ENCODE data around the gene AP4B1.

AP4B1 gene

GRCh38 chr1:113879739-113880038 lies 24.9 kb downstream of the AP4B1 start:
- H3K9me3 ChIP-seq (ENCODE audit: control insufficient read depth in 2 of 2, low read length in 2 of 2), result no peaks in the 10 kb centered on the region
- peak overlapping the region in 1 of 2 donors; percentile 16 for H3K27ac ChIP-seq (ENCODE audit: low read depth in 2 of 2, low read length in 2 of 2)
- H3K4me1 ChIP-seq (ENCODE audit: control insufficient read depth in 2 of 2, insufficient read depth in 2 of 2, low read length in 2 of 2), result peaks cover 7 to 18% of the 10 kb centered on the region in 2 donors
- H3K36me3 ChIP-seq (ENCODE audit: control insufficient read depth in 2 of 2, insufficient read depth in 2 of 2, low read length in 2 of 2), result peaks cover 0 to 10% of the 10 kb centered on the region in 2 donors
- no peaks in the 10 kb centered on the region for H3K27me3 ChIP-seq (ENCODE audit: control insufficient read depth in 2 of 2, insufficient read depth in 2 of 2, low read length in 2 of 2)
- no peak overlapping the region for H3K9ac ChIP-seq (ENCODE audit: low read depth in 1 of 2, low read length in 2 of 2)
- H3K4me3 ChIP-seq (ENCODE audit: low read length in 2 of 2), result no peak overlapping the region

DNA sequence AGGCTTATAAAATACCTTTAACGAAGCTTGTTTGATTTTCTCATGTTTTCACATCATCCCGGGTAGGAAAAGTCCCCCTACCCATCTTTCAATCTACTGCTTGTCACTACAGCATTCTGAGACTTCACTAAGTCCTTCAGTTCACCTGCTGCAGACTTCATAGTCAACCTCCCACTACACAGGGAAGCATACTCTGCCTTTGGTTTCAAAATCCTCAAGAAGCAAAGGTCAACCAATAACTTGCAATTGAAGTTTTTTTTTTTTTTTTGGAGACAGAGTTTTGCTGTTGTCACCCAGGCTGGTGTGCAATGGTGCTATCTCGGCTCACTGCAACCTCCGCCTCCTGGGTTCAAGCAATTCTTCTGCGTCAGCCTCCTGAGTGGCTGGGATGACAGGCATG lies 28.4 kb downstream of the AP4B1 start:
- peaks cover 0 to 5% of the 10 kb centered on the region in 2 donors for H3K36me3 ChIP-seq (ENCODE audit: control insufficient read depth in 2 of 2, insufficient read depth in 2 of 2, low read length in 2 of 2)
- no peaks in the 10 kb centered on the region for H3K27me3 ChIP-seq (ENCODE audit: control insufficient read depth in 2 of 2, insufficient read depth in 2 of 2, low read length in 2 of 2)
- no peaks in the 10 kb centered on the region for H3K9me3 ChIP-seq (ENCODE audit: control insufficient read depth in 2 of 2, low read length in 2 of 2)
- no peak overlapping the region for H3K27ac ChIP-seq (ENCODE audit: low read depth in 2 of 2, low read length in 2 of 2)
- H3K4me1 ChIP-seq (ENCODE audit: control insufficient read depth in 2 of 2, insufficient read depth in 2 of 2, low read length in 2 of 2), result peaks cover 2 to 19% of the 10 kb centered on the region in 2 donors
- H3K4me3 ChIP-seq (ENCODE audit: low read length in 2 of 2), result no peak overlapping the region
- no peak overlapping the region for H3K9ac ChIP-seq (ENCODE audit: low read depth in 1 of 2, low read length in 2 of 2)

GRCh38 chr1:113875714-113876113 lies 28.9 kb downstream of the AP4B1 start:
- Histone ChIP-seq H3K27me3 (ENCODE audit: control insufficient read depth in 2 of 2, insufficient read depth in 2 of 2, low read length in 2 of 2) (no peaks in the 10 kb centered on the region), H3K27ac (ENCODE audit: low read depth in 2 of 2, low read length in 2 of 2) (no peak overlapping the region), H3K9me3 (ENCODE audit: control insufficient read depth in 2 of 2, low read length in 2 of 2) (no peaks in the 10 kb centered on the region), H3K36me3 (ENCODE audit: control insufficient read depth in 2 of 2, insufficient read depth in 2 of 2, low read length in 2 of 2) (peaks cover 0 to 5% of the 10 kb centered on the region in 2 donors), H3K9ac (ENCODE audit: low read depth in 1 of 2, low read length in 2 of 2) (no peak overlapping the region), H3K4me1 (ENCODE audit: control insufficient read depth in 2 of 2, insufficient read depth in 2 of 2, low read length in 2 of 2) (peaks cover 2 to 15% of the 10 kb centered on the region in 2 donors), H3K4me3 (ENCODE audit: low read length in 2 of 2) (no peak overlapping the region)

- Histone ChIP-seq H3K36me3 (ENCODE audit: control insufficient read depth in 2 of 2, insufficient read depth in 2 of 2, low read length in 2 of 2) (no peaks in the 10 kb centered on the region), H3K4me1 (ENCODE audit: control insufficient read depth in 2 of 2, insufficient read depth in 2 of 2, low read length in 2 of 2) (peaks cover under 1 to 15% of the 10 kb centered on the region in 2 donors), H3K9ac (ENCODE audit: low read depth in 1 of 2, low read length in 2 of 2) (no peak overlapping the region), H3K4me3 (ENCODE audit: low read length in 2 of 2) (no peak overlapping the region), H3K27me3 (ENCODE audit: control insufficient read depth in 2 of 2, insufficient read depth in 2 of 2, low read length in 2 of 2) (no peaks in the 10 kb centered on the region), H3K9me3 (ENCODE audit: control insufficient read depth in 2 of 2, low read length in 2 of 2) (no peaks in the 10 kb centered on the region), H3K27ac (ENCODE audit: low read depth in 2 of 2, low read length in 2 of 2) (peak overlapping the region; percentile 9 to 29)
Observed at GRCh38 chr1:113874012-113874879, 30.4 kb downstream of the AP4B1 start.

- Histone ChIP-seq H3K9me3 (ENCODE audit: control insufficient read depth in 2 of 2, low read length in 2 of 2) (no peaks in the 10 kb centered on the region), H3K27ac (ENCODE audit: low read depth in 2 of 2, low read length in 2 of 2) (peak overlapping the region; percentile 68 to 80), H3K9ac (ENCODE audit: low read depth in 1 of 2, low read length in 2 of 2) (no peak overlapping the region), H3K4me1 (ENCODE audit: control insufficient read depth in 2 of 2, insufficient read depth in 2 of 2, low read length in 2 of 2) (peaks cover 0 to 15% of the 10 kb centered on the region in 2 donors), H3K27me3 (ENCODE audit: control insufficient read depth in 2 of 2, insufficient read depth in 2 of 2, low read length in 2 of 2) (no peaks in the 10 kb centered on the region), H3K4me3 (ENCODE audit: low read length in 2 of 2) (peak overlapping the region in 1 of 2 donors; percentile 17), H3K36me3 (ENCODE audit: control insufficient read depth in 2 of 2, insufficient read depth in 2 of 2, low read length in 2 of 2) (no peaks in the 10 kb centered on the region)
Observed at GRCh38 chr1:113872219-113872935, 32.2 kb downstream of the AP4B1 start.

DNA sequence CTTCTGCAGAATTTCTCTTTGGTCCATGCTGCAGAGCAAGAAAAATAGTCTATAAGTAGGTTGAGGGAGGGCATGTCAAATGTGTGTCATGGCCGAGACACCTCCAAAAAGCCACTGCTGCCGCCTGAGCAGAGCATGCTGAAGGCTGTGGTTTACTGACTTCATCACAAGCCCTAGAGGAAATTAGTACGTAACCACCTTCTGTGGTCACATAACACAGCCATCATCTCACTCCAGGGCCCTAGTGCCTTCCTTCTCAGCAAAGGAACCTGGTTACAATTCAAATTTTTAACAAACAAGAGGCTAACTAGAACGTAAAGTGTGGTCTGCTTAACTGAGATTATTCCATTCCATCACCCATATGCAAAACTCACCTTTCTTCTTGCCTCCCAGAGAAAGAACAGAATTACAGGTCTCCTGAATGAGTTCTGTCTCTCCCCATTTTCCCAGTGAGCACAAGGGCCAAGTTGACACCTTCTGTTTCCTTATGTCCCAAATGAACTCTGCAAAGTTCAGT lies 32.9 kb downstream of the AP4B1 start, which contains the start of gene PTPN22:
Gene PTPN22 (minus strand): TSS at position 116 of the 517 bp plus-strand sequence.
- H3K9ac ChIP-seq (ENCODE audit: low read depth in 1 of 2, low read length in 2 of 2), result peak within 1 kb of the TSS; percentile 18 to 58

DNA sequence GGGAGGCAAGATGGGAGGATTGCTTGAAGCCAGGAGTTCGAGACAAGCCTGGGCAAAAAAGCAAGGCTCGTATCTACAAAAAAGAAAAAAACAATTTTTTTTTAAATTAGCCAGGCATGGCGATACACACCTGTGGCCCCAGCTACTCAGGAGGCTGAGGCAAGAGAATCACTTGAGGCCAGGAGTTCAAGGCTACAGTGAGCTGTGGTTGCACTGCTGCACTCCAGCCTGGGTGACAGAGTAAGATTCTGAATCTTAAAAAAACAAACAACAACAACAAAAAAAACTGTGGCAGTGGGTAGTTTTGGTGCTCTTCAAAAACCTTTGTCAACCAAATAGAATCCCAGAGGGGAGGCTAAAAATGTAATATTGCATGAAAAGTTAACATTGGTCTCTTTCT lies 33.8 kb downstream of the AP4B1 start:
- Histone ChIP-seq H3K4me1 (ENCODE audit: control insufficient read depth in 2 of 2, insufficient read depth in 2 of 2, low read length in 2 of 2) (peaks cover 0 to 11% of the 10 kb centered on the region in 2 donors), H3K36me3 (ENCODE audit: control insufficient read depth in 2 of 2, insufficient read depth in 2 of 2, low read length in 2 of 2) (peaks cover 0 to 6% of the 10 kb centered on the region in 2 donors), H3K27me3 (ENCODE audit: control insufficient read depth in 2 of 2, insufficient read depth in 2 of 2, low read length in 2 of 2) (no peaks in the 10 kb centered on the region), H3K27ac (ENCODE audit: low read depth in 2 of 2, low read length in 2 of 2) (no peak overlapping the region), H3K9ac (ENCODE audit: low read depth in 1 of 2, low read length in 2 of 2) (peak overlapping the region in 1 of 2 donors; percentile 58), H3K9me3 (ENCODE audit: control insufficient read depth in 2 of 2, low read length in 2 of 2) (no peaks in the 10 kb centered on the region), H3K4me3 (ENCODE audit: low read length in 2 of 2) (peak overlapping the region in 1 of 2 donors; percentile 65)

More for the DNA sequence above, 32.9 kb downstream of the AP4B1 start, which contains the start of gene PTPN22:
- Histone ChIP-seq H3K27ac (ENCODE audit: low read depth in 2 of 2, low read length in 2 of 2) (peak within 1 kb of the TSS; percentile 68 to 80), H3K4me3 (ENCODE audit: low read length in 2 of 2) (peak within 1 kb of the TSS; percentile 49 to 65), H3K36me3 (ENCODE audit: control insufficient read depth in 2 of 2, insufficient read depth in 2 of 2, low read length in 2 of 2) (peaks cover 0 to 1% of the 10 kb centered on the region in 2 donors), H3K27me3 (ENCODE audit: control insufficient read depth in 2 of 2, insufficient read depth in 2 of 2, low read length in 2 of 2) (no peaks in the 10 kb centered on the region), H3K9me3 (ENCODE audit: control insufficient read depth in 2 of 2, low read length in 2 of 2) (no peaks in the 10 kb centered on the region), H3K4me1 (ENCODE audit: control insufficient read depth in 2 of 2, insufficient read depth in 2 of 2, low read length in 2 of 2) (peaks cover 0 to 15% of the 10 kb centered on the region in 2 donors)

DNA sequence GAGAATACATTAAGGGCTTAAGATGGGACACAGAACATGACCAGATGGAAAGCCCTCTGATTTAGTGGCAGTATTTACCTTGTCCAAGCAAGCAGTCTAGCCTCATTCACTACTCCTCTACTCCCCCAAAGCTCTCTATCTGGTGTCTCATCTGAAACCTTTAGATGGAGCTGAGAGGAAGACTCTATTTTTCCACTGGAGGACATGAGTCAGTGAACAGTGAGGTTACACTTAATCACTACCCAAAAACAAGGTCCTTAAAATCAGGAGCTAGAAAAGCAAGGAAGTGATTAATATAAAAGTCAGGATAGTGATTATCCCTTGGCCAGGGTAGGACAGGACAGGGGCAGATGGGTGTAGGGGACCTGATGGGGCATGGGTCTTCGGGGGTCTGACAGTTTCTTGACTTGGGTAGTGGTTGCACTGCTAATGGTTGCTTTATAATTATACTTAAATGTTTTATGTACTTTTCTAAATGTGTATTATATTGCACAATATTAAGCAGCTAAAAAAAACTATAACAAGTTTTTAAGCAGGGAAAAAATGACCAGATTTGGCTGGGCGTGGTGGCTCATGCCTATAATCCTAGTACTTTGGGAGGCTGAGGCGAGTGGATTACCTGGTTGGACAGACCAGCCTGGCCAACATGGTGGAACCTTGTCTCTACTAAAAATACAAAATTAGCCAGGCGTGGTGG lies 36.1 kb downstream of the AP4B1 start:
- H3K27me3 ChIP-seq (ENCODE audit: control insufficient read depth in 2 of 2, insufficient read depth in 2 of 2, low read length in 2 of 2), result no peaks in the 10 kb centered on the region

GRCh38 chr1:113861641-113862040 lies 43.0 kb downstream of the AP4B1 start:
- Histone ChIP-seq H3K9me3 (ENCODE audit: control insufficient read depth in 2 of 2, low read length in 2 of 2) (no peaks in the 10 kb centered on the region), H3K27ac (ENCODE audit: low read depth in 2 of 2, low read length in 2 of 2) (no peak overlapping the region), H3K4me3 (ENCODE audit: low read length in 2 of 2) (no peak overlapping the region), H3K36me3 (ENCODE audit: control insufficient read depth in 2 of 2, insufficient read depth in 2 of 2, low read length in 2 of 2) (peaks cover 0 to 11% of the 10 kb centered on the region in 2 donors), H3K9ac (ENCODE audit: low read depth in 1 of 2, low read length in 2 of 2) (no peak overlapping the region), H3K4me1 (ENCODE audit: control insufficient read depth in 2 of 2, insufficient read depth in 2 of 2, low read length in 2 of 2) (peaks cover 0 to 3% of the 10 kb centered on the region in 2 donors), H3K27me3 (ENCODE audit: control insufficient read depth in 2 of 2, insufficient read depth in 2 of 2, low read length in 2 of 2) (no peaks in the 10 kb centered on the region)

More for the DNA sequence above, 36.1 kb downstream of the AP4B1 start:
- H3K4me1 ChIP-seq (ENCODE audit: control insufficient read depth in 2 of 2, insufficient read depth in 2 of 2, low read length in 2 of 2), result no peaks in the 10 kb centered on the region
- no peak overlapping the region for H3K9ac ChIP-seq (ENCODE audit: low read depth in 1 of 2, low read length in 2 of 2)
- no peak overlapping the region for H3K27ac ChIP-seq (ENCODE audit: low read depth in 2 of 2, low read length in 2 of 2)
- no peak overlapping the region for H3K4me3 ChIP-seq (ENCODE audit: low read length in 2 of 2)
- H3K9me3 ChIP-seq (ENCODE audit: control insufficient read depth in 2 of 2, low read length in 2 of 2), result no peaks in the 10 kb centered on the region
- H3K36me3 ChIP-seq (ENCODE audit: control insufficient read depth in 2 of 2, insufficient read depth in 2 of 2, low read length in 2 of 2), result peaks cover 0 to 9% of the 10 kb centered on the region in 2 donors
